ENCODE results near the gene SDF2. TPM values are rescaled to one million over a fixed set of nuclear protein-coding genes. Genes with fewer than 3 reads are reported as not detected.

The SDF2 gene
- total and polyA plus RNA-seq, 9 of the 15 experiments (the other 6 are each of a cell fraction or from before 2014, with no cell fraction given) = 41.2 to 132 (median 65.6) TPM

DNA sequence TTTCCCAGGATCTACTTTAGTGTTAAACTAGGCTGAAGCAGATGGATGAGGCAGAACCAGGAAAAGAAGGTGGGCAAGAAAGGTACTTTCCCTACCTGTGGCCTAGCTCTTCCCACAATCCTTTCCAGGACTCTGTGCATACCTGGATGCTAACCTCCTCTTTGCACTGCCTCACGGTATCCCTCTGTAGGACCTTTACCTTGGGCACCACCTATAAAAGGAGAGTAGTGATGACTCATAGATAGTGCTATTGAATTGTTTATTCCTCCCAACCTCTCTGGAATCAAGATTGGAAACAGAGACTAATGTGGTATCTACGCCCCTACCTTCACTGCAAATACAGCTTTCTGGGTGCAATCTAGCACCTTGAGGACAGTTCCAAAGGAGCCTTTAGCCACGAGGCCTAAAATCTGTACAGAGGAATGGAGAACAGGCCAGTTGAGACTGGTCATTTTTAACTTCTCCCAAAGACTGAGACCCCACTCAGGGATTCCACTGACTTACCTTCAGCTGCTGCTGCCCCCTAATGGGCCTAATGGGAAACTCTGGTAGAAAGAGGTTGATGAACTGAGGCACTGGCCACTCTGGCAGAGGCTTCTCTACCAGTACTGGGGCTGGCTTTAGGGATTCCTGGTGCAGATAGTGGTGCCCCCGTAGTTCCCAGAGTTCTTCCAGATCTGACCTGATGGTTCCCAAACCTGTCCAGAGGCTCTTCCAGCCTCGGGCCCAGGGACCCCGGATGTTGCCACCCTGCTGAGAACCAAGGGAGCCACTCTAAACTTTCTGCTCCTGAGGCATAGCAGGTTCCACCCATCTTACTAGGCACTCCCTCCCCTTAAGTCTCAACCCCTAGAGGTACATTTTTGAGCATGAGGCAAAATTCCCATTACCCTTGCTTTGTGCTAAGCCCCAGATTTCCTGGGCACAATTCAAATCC lies 48.5 kb downstream of the SDF2 start:
- in situ Hi-C loops (cut with MboI) (no loop called here), intact Hi-C loops (cut with micrococcal nuclease) (loop anchor here (2.0 kb wide), 1 partner anchor 118 kb away; no protein-coding TSS in a partner anchor)
- Histone ChIP-seq H3K9ac (ENCODE audit: insufficient read depth in 1 of 2, low read depth in 2 of 2, low read length in 2 of 2) (no peak overlapping the region; a peak in 1 of 4 replicates), H2AFZ (ENCODE audit: low read depth, low read length) (no peak overlapping the region), H3K9me1 (ENCODE audit: control insufficient read depth, insufficient read depth, low read length) (no peaks in the 10 kb centered on the region), H3K4me1 (replicated peaks in 1 of 2; ENCODE audit: control insufficient read depth in 2 of 2, insufficient read depth in 2 of 2, low read length in 2 of 2) (no peaks in the 10 kb centered on the region), H3K27ac (ENCODE audit: extremely low read depth, low read depth, low read length) (no peak overlapping the region), H3K36me3 (ENCODE audit: control insufficient read depth, insufficient read depth, low read length) (peaks cover 95% of the 10 kb centered on the region), H3K27me3 (ENCODE audit: control insufficient read depth in 2 of 2, insufficient read depth in 2 of 2, low read length in 2 of 2) (no peaks in the 10 kb centered on the region), H4K20me1 (replicated peaks; ENCODE audit: control insufficient read depth, insufficient read depth, low read length) (0 out of 2 replicates have a peak, but pooled peaks cover 8% of the 10 kb centered on the region), H3K9me3 (replicated peaks; ENCODE audit: control insufficient read depth, insufficient read depth, low read depth, low read length) (no peaks in the 10 kb centered on the region), H3K79me2 (ENCODE audit: control insufficient read depth, insufficient read depth, low read length) (no peaks in the 10 kb centered on the region), H3K4me2 (ENCODE audit: insufficient read depth, low read length) (no peak overlapping the region), H3K4me3 (no peak overlapping the region)
- DNase-seq (ENCODE audit: extremely low read depth in 1 of 4, low spot score in 3 of 4) (peak; percentile 58 to 68 (median 66)), FAIRE-seq (peak; percentile 55), ATAC-seq (peak; percentile 88)
- ChIA-PET CTCF (ENCODE audit: low intra/inter-chr PET ratio) (interaction anchor here (1.9 kb wide), 1 partner anchor 118 kb away, joined by 16 read pairs; no protein-coding TSS in a partner anchor), POLR2A (interaction anchor here (0.5 to 4.4 kb wide), 11 partner anchors 11 to 123 kb away, joined by 3 to 25 read pairs (median 4); partner anchors contain the start of genes ALDOC, BLTP2, SDF2 and SUPT6H)
- 85% methylated on average over 6 of the region's 6 CpGs for WGBS (ENCODE audit: insufficient coverage, low coverage, missing lambda C conversion rate)
- BruUV-seq (replicated peaks) = no TSS peak
- TF ChIP-seq ILK (tag; IDR thresholded peaks at IDR 0.05; ENCODE audit: borderline replicate concordance, low read depth) = no peak
- TF ChIP-seq, protein P1, sequence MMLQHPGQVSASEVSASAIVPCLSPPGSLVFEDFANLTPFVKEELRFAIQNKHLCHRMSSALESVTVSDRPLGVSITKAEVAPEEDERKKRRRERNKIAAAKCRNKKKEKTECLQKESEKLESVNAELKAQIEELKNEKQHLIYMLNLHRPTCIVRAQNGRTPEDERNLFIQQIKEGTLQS (IDR thresholded peaks at IDR 0.05) = peak; percentile 45
- TF ChIP-seq, protein P1 (CRISPR knock-in tag; conservative IDR thresholded peaks at IDR 0.05) = no peak
- no peak for TF ChIP-seq SREBF2 (CRISPR knock-in tag; IDR thresholded peaks at IDR 0.05)
- peak; percentile 8; the same call in 1 of the 2 replicates for TF ChIP-seq JUND (IDR thresholded peaks at IDR 0.05; ENCODE audit: borderline replicate concordance, low read depth, low read length)
- TF ChIP-seq JUND (tag; IDR thresholded peaks at IDR 0.05; ENCODE audit: borderline replicate concordance, low read depth, low read length) = no peak
- TF ChIP-seq ZNF274 (IDR thresholded peaks at IDR 0.05; ENCODE audit: borderline replicate concordance, low read depth, low read length) = no peak
- TF ChIP-seq, protein P2, sequence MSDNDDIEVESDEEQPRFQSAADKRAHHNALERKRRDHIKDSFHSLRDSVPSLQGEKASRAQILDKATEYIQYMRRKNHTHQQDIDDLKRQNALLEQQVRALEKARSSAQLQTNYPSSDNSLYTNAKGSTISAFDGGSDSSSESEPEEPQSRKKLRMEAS (CRISPR knock-in tag; IDR thresholded peaks at IDR 0.05) = no peak
- no peak for TF ChIP-seq ZC3H4 (CRISPR knock-in tag; IDR thresholded peaks at IDR 0.05; ENCODE audit: borderline replicate concordance)
- TF ChIP-seq NR2C2 (CRISPR knock-in tag; IDR thresholded peaks at IDR 0.05) = no peak
- TF ChIP-seq NR2C2 (tag; IDR thresholded peaks at IDR 0.05) = no peak
- TF ChIP-seq POLR2AphosphoS2 (IDR thresholded peaks at IDR 0.05; ENCODE audit: low read length) = peak; percentile 67
- TF ChIP-seq, protein P3, sequence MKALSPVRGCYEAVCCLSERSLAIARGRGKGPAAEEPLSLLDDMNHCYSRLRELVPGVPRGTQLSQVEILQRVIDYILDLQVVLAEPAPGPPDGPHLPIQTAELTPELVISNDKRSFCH (CRISPR knock-in tag; IDR thresholded peaks at IDR 0.05) = no peak
- TF ChIP-seq, protein P3 (tag; IDR thresholded peaks at IDR 0.05) = 0 out of 2 replicates have a peak, but pooled peaks have one; percentile 15
- no peak for TF ChIP-seq MYC (IDR thresholded peaks at IDR 0.05; ENCODE audit: low read depth, low read length)
- TF ChIP-seq MYC (CRISPR knock-in tag; IDR thresholded peaks at IDR 0.05; ENCODE audit: borderline replicate concordance, low read depth) = no peak
- 0 out of 2 replicates have a peak, but pooled peaks have one; percentile 5 for TF ChIP-seq POLR2AphosphoS5 (IDR thresholded peaks at IDR 0.05; ENCODE audit: control insufficient read depth, insufficient read depth, low read depth, low read length)
- no peak for TF ChIP-seq ELF2 (CRISPR knock-in tag; IDR thresholded peaks at IDR 0.05)
- TF ChIP-seq MIER1 (IDR thresholded peaks at IDR 0.05; ENCODE audit: low read depth) = no peak
- TF ChIP-seq EHMT2 (IDR thresholded peaks at IDR 0.05) = no peak
- no peak for TF ChIP-seq TAF1 (IDR thresholded peaks at IDR 0.05; ENCODE audit: control insufficient read depth, extremely low read depth, insufficient read depth, low read length, severe bottlenecking)
